Small intestine (tissue), 7 donors: ENCODE data around the gene TBC1D25. TPM values are rescaled to one million over a fixed set of nuclear protein-coding genes. Genes with fewer than 3 reads are reported as not detected.
"Not testable (repeated sequence)": the region's sequence is repeated elsewhere in the genome, so short reads cannot be mapped to it uniquely, and the experiment has no call there.

Experiments
- DNase-seq, 2 donors: peaks; one replicate each; pipeline versions ENCODE4 v3.0.0 to v3.0.0-alpha.2; 2013
- FAIRE-seq: peaks from 2 replicates; lab custom pipeline; 2012; peaks lifted over from hg19 to GRCh38; lab: Jason Lieb, UNC
- H3K27ac ChIP-seq, 3 donors: one replicate each; pipeline ENCODE4 v1.5.1; 2013; ENCODE audit warnings: low read length in 2 of 3, mild to moderate bottlenecking in 2 of 3, control low read depth in 1 of 3, inconsistent platforms in 1 of 3, low read depth in 1 of 3, moderate library complexity in 1 of 3
- H3K27me3 ChIP-seq, 3 donors: one replicate each; pipeline ENCODE4 v1.6.1; 2013; ENCODE audit warnings: low read length in 3 of 3, inconsistent platforms in 1 of 3; ENCODE audit not compliant: control insufficient read depth in 3 of 3, insufficient read depth in 3 of 3
- H3K36me3 ChIP-seq, 3 donors: one replicate each; pipeline ENCODE4 v1.6.1; 2013; ENCODE audit warnings: low read length in 3 of 3, inconsistent platforms in 1 of 3, low read depth in 1 of 3, mild to moderate bottlenecking in 1 of 3, moderate library complexity in 1 of 3; ENCODE audit not compliant: control insufficient read depth in 3 of 3, insufficient read depth in 2 of 3
- H3K4me1 ChIP-seq, 3 donors: one replicate each; pipeline ENCODE4 v1.6.1; 2013; ENCODE audit warnings: low read length in 2 of 3, inconsistent platforms in 1 of 3, low read depth in 1 of 3, mild to moderate bottlenecking in 1 of 3, moderate library complexity in 1 of 3; ENCODE audit not compliant: control insufficient read depth in 3 of 3, insufficient read depth in 2 of 3
- H3K4me3 ChIP-seq, 3 donors: one replicate each; pipeline ENCODE4 v1.5.1; 2013; ENCODE audit warnings: low read length in 3 of 3, control low read depth in 1 of 3, inconsistent platforms in 1 of 3, low read depth in 1 of 3, mild to moderate bottlenecking in 1 of 3, moderate library complexity in 1 of 3
- H3K9me3 ChIP-seq, 2 donors: one replicate each; pipeline ENCODE4 v1.6.1; 2013; ENCODE audit warnings: low read depth in 1 of 2, low read length in 1 of 2; ENCODE audit not compliant: control insufficient read depth in 2 of 2, insufficient read depth in 1 of 2
- WGBS, 3 donors: extraction: QIAGEN DNeasy Blood & Tissue Kit; methylation state at CpG; one replicate each; pipeline ENCODE4 v1.1.7; 2013; 5-methylcytosine and 5-hydroxymethylcytosine counted together
- polyA plus RNA-seq, 4 donors: library from polyadenylated mRNA; stranded (reverse) in 3 of 4; unstranded in 1 of 4; fragments of 200-250 nt in 3 of 4; fragments of 120-200 nt in 1 of 4; gene quantifications; one replicate each; pipeline versions ENCODE4 v1.2.1 to v1.2.3, GENCODE V29; 2013
- donor health status: healthy with polysubstance abuse.
- donor health status: control.
- donor health status: control.
- donor health status: Bipolar disorder and iron deficiency.
- donor health status: healthy.

The TBC1D25 gene
- polyA plus RNA-seq, 4 donors, result 6.0 to 7.3 (median 6.5) TPM

- WGBS, 3 donors, result 65 to 74% (median 71%) methylated on average over 4 of the region's 4 CpGs
- H3K36me3 ChIP-seq, result peaks cover 3 to 30% (median 4%) of the 10 kb centered on the region in 3 donors
- DNase-seq, H3K27me3 ChIP-seq, H3K4me3 ChIP-seq, FAIRE-seq, H3K9me3 ChIP-seq, H3K27ac ChIP-seq: not testable (repeated sequence)
- H3K4me1 ChIP-seq, result peaks cover 0 to 10% (median 5%) of the 10 kb centered on the region in 3 donors
Measured at GRCh38 chrX:48519481-48519880, 20.0 kb upstream of the TBC1D25 start.

GRCh38 chrX:48520455-48520854, 19.1 kb upstream of the TBC1D25 start:
- Histone ChIP-seq H3K4me1 (peaks cover 0 to 10% (median 5%) of the 10 kb centered on the region in 3 donors), H3K36me3 (peaks cover 0 to 29% (median 4%) of the 10 kb centered on the region in 3 donors), H3K9me3 (no peaks in the 10 kb centered on the region), H3K4me3 (no peak overlapping the region), H3K27me3 (no peaks in the 10 kb centered on the region), H3K27ac (no peak overlapping the region)
- FAIRE-seq, result no peak
- DNase-seq, result no peak
- 66 to 95% (median 86%) methylated on average over 2 of the region's 2 CpGs for WGBS, 3 donors

GRCh38 chrX:48520976-48521352, 18.6 kb upstream of the TBC1D25 start:
- Histone ChIP-seq H3K36me3 (peaks cover 0 to 30% (median 0%) of the 10 kb centered on the region in 3 donors), H3K4me3 (peak overlapping the region in 1 of 3 donors; percentile 64), H3K9me3 (no peaks in the 10 kb centered on the region), H3K27ac (peak overlapping the region in 1 of 3 donors; percentile 90), H3K27me3 (no peaks in the 10 kb centered on the region), H3K4me1 (peaks cover 0 to 10% (median 5%) of the 10 kb centered on the region in 3 donors)
- no peak for FAIRE-seq
- no peak for DNase-seq
- 25 to 40% (median 37%) methylated on average over 2 of the region's 2 CpGs for WGBS, 3 donors

- DNase-seq (peak; percentile 93 to 95), FAIRE-seq (no peak)
- Histone ChIP-seq H3K4me3 (peak within 1 kb of the TSS; percentile 64 to 68 (median 67)), H3K9me3 (no peaks in the 10 kb centered on the region), H3K27me3 (no peaks in the 10 kb centered on the region), H3K4me1 (peaks cover 0 to 10% (median 5%) of the 10 kb centered on the region in 3 donors), H3K36me3 (peaks cover 0 to 28% (median 0%) of the 10 kb centered on the region in 3 donors), H3K27ac (peak within 1 kb of the TSS; percentile 71 to 90 (median 90))
- 1 to 36% (median 9%) methylated on average over 32 to 66 of the region's 66 CpGs for WGBS, 3 donors
Measured at GRCh38 chrX:48521353-48522243, 17.9 kb upstream of the TBC1D25 start, which contains the start of gene EBP. Gene EBP, plus strand, starts transcription at chrX:48521808. Its CDS starts 1,964 bp downstream, at chrX:48523772.

- WGBS, 3 donors, result 3 to 41% (median 6%) methylated on average over 10 of the region's 10 CpGs
- FAIRE-seq, result no peak
- H3K4me3 ChIP-seq, result peak overlapping the region; percentile 64 to 68 (median 67)
Measured at GRCh38 chrX:48522291-48522690, 17.2 kb upstream of the TBC1D25 start.

GRCh38 chrX:48523682-48524081, 15.8 kb upstream of the TBC1D25 start:
- Histone ChIP-seq H3K4me3 (no peak overlapping the region), H3K27ac (no peak overlapping the region), H3K4me1 (peaks cover 0 to 10% (median 5%) of the 10 kb centered on the region in 3 donors), H3K27me3 (no peaks in the 10 kb centered on the region), H3K36me3 (peaks cover 0 to 39% (median 4%) of the 10 kb centered on the region in 3 donors), H3K9me3 (no peaks in the 10 kb centered on the region)
- DNase-seq, result no peak
- no peak for FAIRE-seq
- WGBS, 3 donors, result 84 to 94% (median 88%) methylated on average over 12 of the region's 12 CpGs

More at GRCh38 chrX:48522291-48522690, 17.2 kb upstream of the TBC1D25 start:
- H3K36me3 ChIP-seq, result peaks cover 0 to 28% (median 4%) of the 10 kb centered on the region in 3 donors
- H3K27me3 ChIP-seq, result no peaks in the 10 kb centered on the region
- no peaks in the 10 kb centered on the region for H3K9me3 ChIP-seq
- H3K27ac ChIP-seq, result peak overlapping the region; percentile 71 to 90 (median 90)
- peak; percentile 69 to 75 for DNase-seq
- H3K4me1 ChIP-seq, result peaks cover 0 to 10% (median 5%) of the 10 kb centered on the region in 3 donors

- not testable (repeated sequence) for H3K9me3 ChIP-seq, FAIRE-seq, H3K4me3 ChIP-seq, H3K4me1 ChIP-seq, H3K27ac ChIP-seq, DNase-seq, H3K27me3 ChIP-seq
- 78 to 91% (median 88%) methylated on average over 8 of the region's 8 CpGs for WGBS, 3 donors
- H3K36me3 ChIP-seq, result peaks cover 0 to 46% (median 4%) of the 10 kb centered on the region in 3 donors
Measured at GRCh38 chrX:48525853-48526252, 13.7 kb upstream of the TBC1D25 start.

GRCh38 chrX:48530736-48531135, 8.8 kb upstream of the TBC1D25 start:
- WGBS, 3 donors, result 80 to 94% (median 81%) methylated on average over 2 to 3 of the region's 3 CpGs
- no peak overlapping the region for H3K4me3 ChIP-seq
- DNase-seq (no peak), FAIRE-seq (no peak)
- peak overlapping the region in 1 of 3 donors; percentile 83 for H3K27ac ChIP-seq
- H3K9me3 ChIP-seq, result no peaks in the 10 kb centered on the region
- H3K4me1 ChIP-seq, result no peaks in the 10 kb centered on the region
- no peaks in the 10 kb centered on the region for H3K27me3 ChIP-seq
- peaks cover 0 to 30% (median 4%) of the 10 kb centered on the region in 3 donors for H3K36me3 ChIP-seq
